DMS 273 (cell line): Measurements from ENCODE around the gene RSAD1.
A peak's percentile ranks its signal among the peaks of the same experiment; 100 is the strongest.

Experiments
- DNase-seq: peaks from one replicate; lab custom pipeline; 2025; ENCODE audit not compliant: unreplicated experiment; lab: John Stamatoyannopoulos, UW

Gene RSAD1

GRCh38 chr17:50517011-50517410 lies 38.4 kb downstream of the RSAD1 start:
- DNase-seq: no peak

DNA sequence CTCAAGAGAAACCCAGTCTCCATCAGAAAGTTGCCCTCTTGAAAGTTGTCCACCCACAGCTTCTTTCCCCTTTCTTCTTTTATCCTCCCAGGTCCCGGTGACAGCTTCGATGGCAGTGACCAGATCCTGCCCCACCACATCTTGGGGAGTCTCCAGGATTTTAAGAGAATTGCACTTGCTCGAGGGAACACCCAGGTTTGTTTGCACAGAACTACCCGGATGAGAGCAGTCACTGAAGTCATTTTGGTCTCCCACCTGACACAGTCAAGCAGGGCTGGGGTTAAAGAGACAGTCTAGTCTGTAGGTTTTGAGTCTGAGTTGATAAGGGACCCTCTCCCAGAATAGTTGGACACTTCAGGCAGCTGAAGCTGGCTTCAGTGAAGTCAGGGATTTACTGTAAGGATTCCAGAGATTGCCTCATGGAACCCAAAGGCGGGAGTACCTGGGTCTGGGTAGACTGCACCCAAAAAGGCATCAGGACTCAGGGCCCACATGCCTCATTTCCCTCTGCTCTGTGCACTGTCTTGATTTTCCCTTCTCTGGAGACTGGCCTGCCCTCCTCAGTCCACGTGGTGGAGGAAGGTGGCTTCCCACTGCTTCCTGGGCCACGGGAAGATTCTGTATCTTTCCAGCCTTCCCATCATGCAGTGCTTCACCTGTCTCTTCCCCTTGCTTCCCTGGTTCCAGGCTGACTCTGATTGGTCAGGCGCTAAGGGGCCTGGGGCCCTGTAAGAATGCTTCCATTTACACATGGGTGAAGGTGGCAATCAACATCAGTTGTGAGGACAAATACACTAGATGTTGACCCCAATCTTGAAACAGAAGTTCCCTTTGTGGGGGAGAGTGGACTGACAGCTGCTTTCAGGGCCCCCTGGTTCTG lies 39.1 kb downstream of the RSAD1 start:
- no peak for DNase-seq

GRCh38 chr17:50518384-50519023 lies 39.8 kb downstream of the RSAD1 start:
- DNase-seq: peak; percentile 71

DNA sequence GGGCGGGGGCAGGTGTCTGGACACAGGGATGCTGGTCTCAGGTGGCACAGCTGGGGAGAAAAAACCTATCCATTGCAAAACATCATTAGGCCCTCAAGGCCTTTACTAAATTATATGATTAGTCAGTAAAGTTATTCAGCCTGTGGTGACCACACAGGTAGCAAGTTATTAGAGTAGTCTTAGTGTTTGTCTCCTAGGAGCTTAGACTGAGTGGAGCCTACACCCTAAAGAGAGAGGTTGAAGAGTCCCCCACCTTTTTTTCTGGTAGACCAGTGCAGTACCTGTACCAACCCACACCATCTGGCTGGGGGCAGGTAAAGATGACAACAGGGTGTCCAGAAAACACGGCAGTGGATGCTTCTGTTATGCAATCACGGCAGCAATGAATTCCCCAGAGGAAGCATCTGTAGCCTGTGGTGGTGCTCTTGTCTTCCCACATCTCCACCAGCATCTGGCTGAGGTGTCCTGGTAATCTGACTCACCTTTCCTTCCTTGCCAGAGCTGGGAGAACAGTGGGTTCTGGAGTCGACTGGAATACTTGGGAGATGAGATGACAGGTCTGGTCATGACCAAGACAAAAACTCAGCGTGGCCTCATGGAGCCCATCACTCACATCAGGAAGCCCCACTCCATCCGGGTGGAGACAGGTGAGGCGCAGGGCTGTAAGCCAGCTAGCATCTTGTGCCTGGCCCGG lies 40.6 kb downstream of the RSAD1 start:
- no peak for DNase-seq

DNA sequence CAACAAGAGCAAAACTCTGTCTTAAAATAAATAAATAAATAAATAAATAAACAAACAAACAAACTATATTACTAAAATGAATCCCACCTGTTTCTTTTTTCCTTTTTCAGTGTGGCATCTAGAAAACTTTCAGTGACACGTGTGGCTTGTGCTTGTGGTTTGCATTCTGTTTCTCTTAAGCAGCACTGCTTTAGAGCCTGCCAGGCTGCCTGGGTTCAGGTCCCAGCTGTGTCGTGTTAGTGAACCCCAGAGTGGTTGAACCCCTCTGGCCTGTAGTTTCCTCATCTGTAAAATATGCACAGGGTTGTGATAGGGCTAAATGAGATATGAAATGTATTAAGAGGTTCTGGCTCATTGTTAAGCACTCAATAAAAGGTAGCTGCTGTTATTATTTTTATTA lies 41.8 kb downstream of the RSAD1 start:
- no peak for DNase-seq

GRCh38 chr17:50521514-50521913 lies 42.9 kb downstream of the RSAD1 start:
- DNase-seq: no peak

GRCh38 chr17:50522766-50523165 lies 44.1 kb downstream of the RSAD1 start:
- no peak for DNase-seq

GRCh38 chr17:50523208-50523607 lies 44.5 kb downstream of the RSAD1 start:
- DNase-seq: peak; percentile 46

GRCh38 chr17:50524838-50525237 lies 46.2 kb downstream of the RSAD1 start:
- no peak for DNase-seq

- DNase-seq: no peak
These were observed 48.6 kb downstream of the RSAD1 start for GRCh38 chr17:50527155-50527762.

DNA sequence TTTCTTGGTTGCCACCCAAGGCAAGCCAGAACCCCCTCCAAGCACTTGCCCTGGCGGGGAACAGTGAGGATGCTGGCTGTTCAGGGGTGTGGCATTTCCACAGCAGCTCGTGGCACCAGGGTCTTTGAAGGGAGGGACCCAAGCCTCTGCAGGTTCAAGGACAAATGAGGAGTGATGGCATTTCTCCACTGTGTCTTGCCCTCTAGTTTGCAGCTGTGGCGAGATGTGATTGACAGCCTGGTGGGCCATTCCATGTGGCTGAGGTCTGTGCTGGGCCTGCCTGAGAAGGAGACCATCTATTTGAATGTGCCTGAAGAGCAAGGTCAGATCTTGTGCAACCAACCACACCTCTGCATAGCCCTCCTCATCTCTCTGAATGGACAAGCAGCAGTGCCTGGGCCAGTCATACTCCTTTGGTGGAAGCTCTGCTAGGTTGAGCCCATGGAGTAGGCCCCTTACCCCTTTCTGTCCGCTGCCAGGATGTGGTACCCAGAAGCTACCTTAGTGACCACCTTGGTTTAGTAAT lies 49.4 kb downstream of the RSAD1 start:
- DNase-seq: no peak

GRCh38 chr17:50529849-50530248 lies 51.2 kb downstream of the RSAD1 start:
- DNase-seq: no peak

DNA sequence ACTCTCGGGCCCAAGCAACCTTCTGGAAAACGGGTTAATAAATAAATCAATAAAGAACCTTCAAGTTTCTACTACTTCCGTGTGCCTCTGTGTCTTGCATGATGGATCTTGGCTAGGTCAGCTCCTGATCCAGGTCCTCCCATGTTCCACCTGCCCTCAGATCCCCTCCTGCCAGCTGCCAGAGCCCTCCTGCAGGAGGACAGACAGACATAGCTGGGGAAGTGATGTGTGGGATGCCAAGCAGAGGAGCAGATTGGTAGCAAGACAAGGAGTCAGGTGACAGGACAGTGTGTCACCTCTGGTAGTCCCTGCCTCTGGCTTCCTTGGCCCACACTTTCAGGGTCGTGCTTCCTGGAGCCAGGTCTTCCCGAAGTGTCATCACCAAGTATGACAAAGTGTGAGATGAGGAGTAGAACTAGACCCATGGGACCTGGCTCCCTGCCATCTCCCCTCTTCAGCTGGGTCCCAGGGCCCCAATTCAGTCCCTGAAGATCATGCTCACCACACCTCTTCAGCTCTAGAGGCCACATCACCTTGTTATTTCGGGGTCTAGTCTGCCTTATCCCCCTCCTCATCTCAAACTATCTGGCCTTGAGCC lies 52.9 kb downstream of the RSAD1 start:
- no peak for DNase-seq

DNA sequence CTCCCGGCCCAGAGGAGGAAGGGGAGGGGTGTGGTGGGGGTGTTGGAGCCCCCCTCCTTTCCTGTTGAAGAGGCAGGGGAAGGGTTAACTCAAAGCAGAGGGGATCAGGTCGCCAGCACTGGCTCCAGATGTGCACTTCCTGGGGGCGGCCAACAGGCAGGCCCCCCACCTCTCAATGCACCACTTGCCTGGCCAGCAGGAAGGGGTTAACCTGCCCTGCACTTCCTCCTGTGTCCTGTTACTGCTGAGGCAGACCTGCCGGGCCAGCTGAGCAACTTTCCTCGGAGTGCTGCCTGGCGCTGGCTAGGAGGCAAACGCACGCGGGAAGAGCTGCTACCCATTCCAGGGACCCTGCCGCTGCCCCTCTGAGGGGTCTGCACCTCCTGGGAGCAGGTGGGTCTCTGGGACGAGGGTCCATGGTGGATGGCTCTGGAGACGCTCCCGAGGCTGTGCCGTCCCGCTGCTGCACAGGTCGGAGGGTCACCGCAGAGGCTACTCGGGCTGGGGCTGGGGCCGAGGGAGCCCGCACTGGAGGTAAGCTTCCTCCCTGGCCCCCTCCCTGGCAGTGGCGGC lies 53.9 kb downstream of the RSAD1 start, which contains the start of gene EPN3:
TSS of gene EPN3 (plus strand) at position 284 of the 573 bp plus-strand sequence. CDS start 3,822 bp downstream, outside the sequence.
- DNase-seq: peak; percentile 65

- no peak for DNase-seq
These were observed 54.5 kb downstream of the RSAD1 start for GRCh38 chr17:50533185-50533584.

GRCh38 chr17:50533720-50534148 lies 55.1 kb downstream of the RSAD1 start:
- peak; percentile 78 for DNase-seq

DNA sequence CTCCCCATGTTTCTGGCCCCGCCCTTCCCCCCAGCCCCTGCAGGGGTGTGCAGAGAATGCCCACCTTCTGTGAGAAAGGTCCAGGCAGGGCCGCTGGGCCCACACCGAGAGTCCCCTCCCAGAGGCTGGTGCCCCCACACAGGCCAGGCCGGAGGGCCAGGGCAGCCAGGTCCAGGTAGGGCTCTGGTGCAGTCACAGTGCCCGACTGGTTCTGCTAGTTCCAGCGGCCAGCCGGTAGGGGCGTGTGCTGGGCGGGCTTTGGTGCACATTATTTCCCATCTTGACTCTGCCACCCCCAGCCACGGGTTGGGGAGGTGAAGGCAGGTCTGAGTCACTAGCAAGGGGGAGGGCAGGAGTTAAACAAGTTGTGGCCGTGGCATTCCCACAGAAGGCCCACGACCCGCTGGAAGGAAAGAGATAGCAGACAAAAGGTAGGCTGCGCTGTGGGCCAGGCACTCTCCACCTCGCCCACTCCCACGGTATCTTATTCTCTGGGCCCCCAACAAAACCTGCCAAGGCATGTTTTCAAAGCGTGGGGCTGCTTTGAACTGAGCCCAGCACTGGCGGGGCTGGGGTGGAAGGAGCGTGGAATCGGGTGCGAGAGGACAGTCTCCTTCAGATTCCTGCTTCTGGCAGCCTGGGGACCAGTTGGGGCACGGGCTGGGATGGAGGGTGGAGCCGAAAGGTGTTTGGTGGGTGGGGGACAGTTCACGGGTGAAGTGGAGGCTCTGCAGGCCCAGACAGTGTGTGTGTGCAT lies 55.7 kb downstream of the RSAD1 start:
- DNase-seq: peak; percentile 43

GRCh38 chr17:50534979-50535326 lies 56.3 kb downstream of the RSAD1 start:
- DNase-seq: no peak

GRCh38 chr17:50535407-50535806 lies 56.7 kb downstream of the RSAD1 start:
- DNase-seq: no peak
